IMR-90 (cell line): ENCODE measurements around the gene ACOT7. TPM values are rescaled to one million over a fixed set of nuclear protein-coding genes. Genes with fewer than 3 reads are reported as not detected.

Source experiments
- ATAC-seq: fragments of 200-7000 bp; cut with Tn5 transposase; 2 replicates; pipeline ENCODE4 v1.9.1; 2020; ENCODE audit warnings: low read depth, mild to moderate bottlenecking, moderate library complexity
- BruUV-seq: library from RNA; stranded (reverse); fragments of 400-500 nt; replicated peaks from 2 replicates; lab custom pipeline; 2021; lab: Mats Ljungman, UMichigan
- CTCF ChIA-PET: fragments of 300-600 bp; formaldehyde crosslinking; extraction: SDS; loops from one replicate; lab custom pipeline; 2021; ENCODE audit warnings: antibody characterized with exemption; lab: Yijun Ruan, JAX
- POLR2A ChIA-PET: fragments of 300-600 bp; sonication (Branson Sonifier 250); formaldehyde crosslinking; loops from one replicate; lab custom pipeline; 2022; ENCODE audit warnings: antibody characterized with exemption; ENCODE audit not compliant: unreplicated experiment; lab: Charles Lee
- DNase-seq: peaks from one replicate; pipeline ENCODE4 v3.0.0; 2013
- H2AFZ ChIP-seq: replicated peaks from 2 replicates; pipeline ENCODE3; 2013; ENCODE audit warnings: low read length, mild to moderate bottlenecking; ENCODE audit not compliant: poor library complexity
- H2AK5ac ChIP-seq: 2 replicates; pipeline ENCODE4 v1.6.1; 2013; ENCODE audit warnings: low read depth, low read length, inconsistent platforms
- H2AK9ac ChIP-seq: replicated peaks from 2 replicates; pipeline ENCODE3; 2013; ENCODE audit warnings: mild to moderate bottlenecking, low read depth, low read length, moderate library complexity; ENCODE audit not compliant: poor library complexity
- H2BK120ac ChIP-seq: 2 replicates; pipeline ENCODE4 v1.6.1; 2013; ENCODE audit warnings: low read depth, low read length, inconsistent platforms
- H2BK15ac ChIP-seq: 3 replicates; pipeline ENCODE4 v1.6.1; 2013; ENCODE audit warnings: low read depth, low read length, inconsistent platforms
- H2BK20ac ChIP-seq: 2 replicates; pipeline ENCODE4 v1.6.1; 2013; ENCODE audit warnings: low read depth, mild to moderate bottlenecking, inconsistent platforms, low read length, moderate library complexity
- H2BK5ac ChIP-seq: 2 replicates; pipeline ENCODE4 v1.6.1; 2013; ENCODE audit warnings: mild to moderate bottlenecking, low read depth, low read length, inconsistent platforms; ENCODE audit not compliant: poor library complexity, severe bottlenecking
- H3K14ac ChIP-seq: replicated peaks from 2 replicates; pipeline ENCODE4 v1.6.1; 2013; ENCODE audit warnings: low read depth, low read length, inconsistent platforms
- H3K18ac ChIP-seq: 2 replicates; pipeline ENCODE4 v1.6.1; 2013; ENCODE audit warnings: low read depth, low read length, control low read depth
- H3K23ac ChIP-seq: 2 replicates; pipeline ENCODE4 v1.6.1; 2013; ENCODE audit warnings: low read depth, low read length, inconsistent platforms
- H3K27ac ChIP-seq: 2 replicates; pipeline ENCODE4 v1.5.1; 2013; ENCODE audit warnings: mild to moderate bottlenecking, control low read depth, low read length; ENCODE audit not compliant: insufficient read depth
- H3K27me3 ChIP-seq: 2 replicates; pipeline ENCODE4 v1.6.1; 2013; ENCODE audit warnings: low read length; ENCODE audit not compliant: control insufficient read depth, insufficient read depth
- H3K36me3 ChIP-seq: 2 replicates; pipeline ENCODE4 v1.6.1; 2013; ENCODE audit warnings: low read length, mixed read lengths; ENCODE audit not compliant: control insufficient read depth, insufficient read depth
- H3K4ac ChIP-seq: 2 replicates; pipeline ENCODE4 v1.6.1; 2013; ENCODE audit warnings: low read depth, low read length, inconsistent platforms
- H3K4me1 ChIP-seq: 2 replicates; pipeline ENCODE4 v1.6.1; 2013; ENCODE audit warnings: low read length, mixed read lengths; ENCODE audit not compliant: control insufficient read depth, insufficient read depth
- H3K4me2 ChIP-seq: 2 replicates; pipeline ENCODE4 v1.6.1; 2013; ENCODE audit warnings: low read depth, mild to moderate bottlenecking, control low read depth, low read length, moderate library complexity
- H3K4me3 ChIP-seq: 2 replicates; pipeline ENCODE4 v1.5.1; 2013; ENCODE audit warnings: low read depth, mild to moderate bottlenecking, control low read depth, low read length, moderate library complexity; ENCODE audit not compliant: insufficient read depth
- H3K56ac ChIP-seq: 2 replicates; pipeline ENCODE4 v1.6.1; 2013; ENCODE audit warnings: low read length, inconsistent platforms; ENCODE audit not compliant: insufficient read depth; ENCODE audit errors: extremely low read depth
- H3K79me1 ChIP-seq, 2 experiments: 2 replicates each; pipeline ENCODE4 v1.6.1; 2013; ENCODE audit warnings: low read length in 2 of 2, inconsistent platforms in 1 of 2, low read depth in 1 of 2
- H3K9ac ChIP-seq: 2 replicates; pipeline ENCODE4 v1.6.1; 2013; ENCODE audit warnings: low read depth, low read length, control low read depth
- H3K9me1 ChIP-seq: 2 replicates; pipeline ENCODE4 v1.6.1; 2013; ENCODE audit warnings: low read length, inconsistent platforms; ENCODE audit not compliant: insufficient read depth
- H3K9me3 ChIP-seq: 2 replicates; pipeline ENCODE4 v1.6.1; 2013; ENCODE audit warnings: low read length; ENCODE audit not compliant: control insufficient read depth, insufficient read depth
- H4K20me1 ChIP-seq: 2 replicates; pipeline ENCODE4 v1.6.1; 2013; ENCODE audit warnings: low read length, inconsistent platforms; ENCODE audit not compliant: insufficient read depth
- H4K5ac ChIP-seq: 2 replicates; pipeline ENCODE4 v1.6.1; 2013; ENCODE audit warnings: mild to moderate bottlenecking, low read depth, low read length, control low read depth
- H4K8ac ChIP-seq, 2 experiments: 2 replicates each; pipeline ENCODE4 v1.6.1; 2013; ENCODE audit warnings: low read depth in 2 of 2, low read length in 2 of 2, control low read depth in 1 of 2, inconsistent platforms in 1 of 2
- H4K91ac ChIP-seq: 2 replicates; pipeline ENCODE4 v1.6.1; 2013; ENCODE audit warnings: low read depth, low read length, inconsistent platforms; ENCODE audit not compliant: insufficient read depth
- BHLHE40 ChIP-seq: fragments of 150-350 bp; IDR thresholded peaks from 2 replicates; pipeline ENCODE4 v1.6.1; 2016; ENCODE audit warnings: mild to moderate bottlenecking, low read depth, low read length
- CEBPB ChIP-seq: IDR thresholded peaks from 2 replicates; pipeline ENCODE4 v1.6.1; 2012; ENCODE audit warnings: low read depth, low read length, improper control_type of control experiment
- CHD1 ChIP-seq: IDR thresholded peaks from 2 replicates; pipeline ENCODE4 v1.6.1; 2012; ENCODE audit warnings: low read depth, low read length, improper control_type of control experiment
- CTCF ChIP-seq: conservative IDR thresholded peaks from 2 replicates; pipeline ENCODE4 v1.5.1; 2012; ENCODE audit warnings: mild to moderate bottlenecking, low read depth, low read length, improper control_type of control experiment
- ELK1 ChIP-seq: fragments of 150-350 bp; IDR thresholded peaks from 2 replicates; pipeline ENCODE4 v1.6.1; 2016; ENCODE audit warnings: low read depth, mild to moderate bottlenecking, low read length, moderate library complexity, borderline replicate concordance
- FOS ChIP-seq: fragments of 150-350 bp; IDR thresholded peaks from 2 replicates; pipeline ENCODE4 v1.6.1; 2016; ENCODE audit warnings: low read depth, low read length
- MAFK ChIP-seq: IDR thresholded peaks from 2 replicates; pipeline ENCODE4 v1.6.1; 2012; ENCODE audit warnings: low read depth, low read length, improper control_type of control experiment
- MAZ ChIP-seq: IDR thresholded peaks from 2 replicates; pipeline ENCODE4 v1.6.1; 2012; ENCODE audit warnings: low read depth, mild to moderate bottlenecking, low read length, improper control_type of control experiment, moderate library complexity, borderline replicate concordance
- MXI1 ChIP-seq: IDR thresholded peaks from 2 replicates; pipeline ENCODE4 v1.6.1; 2012; ENCODE audit warnings: low read depth, mild to moderate bottlenecking, low read length, moderate library complexity, borderline replicate concordance
- NFE2L2 ChIP-seq: fragments of 150-350 bp; IDR thresholded peaks from 2 replicates; pipeline ENCODE4 v1.6.1; 2016; ENCODE audit warnings: low read depth, mild to moderate bottlenecking, low read length
- POLR2A ChIP-seq: IDR thresholded peaks from 2 replicates; pipeline ENCODE4 v1.6.1; 2012; ENCODE audit warnings: mild to moderate bottlenecking, low read depth, low read length
- RAD21 ChIP-seq: IDR thresholded peaks from 2 replicates; pipeline ENCODE4 v1.6.1; 2012; ENCODE audit warnings: low read length, improper control_type of control experiment
- RCOR1 ChIP-seq: IDR thresholded peaks from 2 replicates; pipeline ENCODE4 v1.6.1; 2012; ENCODE audit warnings: mild to moderate bottlenecking, low read length, improper control_type of control experiment; ENCODE audit not compliant: insufficient replicate concordance
- RFX5 ChIP-seq: IDR thresholded peaks from 2 replicates; pipeline ENCODE4 v1.8.0; 2012; ENCODE audit warnings: low read depth, mild to moderate bottlenecking, low read length, moderate library complexity
- SMC3 ChIP-seq: fragments of 150-350 bp; IDR thresholded peaks from 2 replicates; pipeline ENCODE4 v1.6.1; 2016; ENCODE audit warnings: low read depth, mild to moderate bottlenecking, antibody characterized with exemption, low read length, moderate library complexity
- USF2 ChIP-seq: fragments of 150-350 bp; IDR thresholded peaks from 2 replicates; pipeline ENCODE4 v1.6.1; 2017; ENCODE audit warnings: mild to moderate bottlenecking, antibody characterized with exemption, low read length, low read depth
- WGBS, 2 experiments: methylation state at CpG; one replicate each; pipeline versions ENCODE4 v1.1.5 to v1.1.7; 2013; ENCODE audit warnings: missing lambda C conversion rate in 2 of 2; ENCODE audit not compliant: insufficient read length in 1 of 2; ENCODE audit errors: extremely low coverage in 2 of 2; 5-methylcytosine and 5-hydroxymethylcytosine counted together
- dilution Hi-C: fragments of 300-500 bp; cut with HindIII; formaldehyde crosslinking; loops from one replicate; pipeline ENCODE4 v1.14.3; 2018; ENCODE audit warnings: low sequenced_read_pairs; ENCODE audit not compliant: unreplicated experiment
- in situ Hi-C: fragments of 300-500 bp; cut with MboI; formaldehyde crosslinking; loops from 3 replicates; pipeline ENCODE4 v1.14.3; 2019; ENCODE audit warnings: low sequenced_read_pairs, inconsistent platforms, mixed read lengths
- intact Hi-C: fragments of 100-400 bp; cut with micrococcal nuclease; formaldehyde crosslinking; loops from 2 replicates; pipeline ENCODE4 v1.10.0; 2022
- polyA plus RNA-seq, 3 experiments: library from polyadenylated mRNA; depleted of rRNA; stranded (reverse); fragments of >200 nt; gene quantifications; 2 replicates each; pipeline ENCODE4 v1.2.3, GENCODE V29; 2012; ENCODE audit warnings: low replicate concordance in 1 of 3
- total RNA-seq: library from RNA; depleted of rRNA; stranded (reverse); fragments of >200 nt; gene quantifications from 2 replicates; pipeline ENCODE4 v1.2.3, GENCODE V29; 2012

Gene ACOT7
- total and polyA plus RNA-seq, 2 of the 4 experiments (the other 2 are of a cell fraction), result 51.6 to 242 TPM

- H2AK9ac ChIP-seq, result peak within 1 kb of the TSS; percentile 65
- no peak within 1 kb of the TSS for H4K8ac ChIP-seq
- intact Hi-C loops (no loop called here), dilution Hi-C loops (no loop called here), in situ Hi-C loops (no loop called here)
- DNase-seq, result no peak
- H3K4ac ChIP-seq, result no peak within 1 kb of the TSS
- no peak within 1 kb of the TSS for H3K18ac ChIP-seq
- no peak within 1 kb of the TSS for H4K5ac ChIP-seq
- H2BK15ac ChIP-seq, result no peak within 1 kb of the TSS
- no peak within 1 kb of the TSS for H3K23ac ChIP-seq
- no peak within 1 kb of the TSS for H2BK20ac ChIP-seq
- H3K9me1 ChIP-seq, result no peaks in the 10 kb centered on the region
- peak within 1 kb of the TSS; percentile 10; the same call in 1 of the 2 replicates for H3K4me2 ChIP-seq
- no peaks in the 10 kb centered on the region for H3K79me1 ChIP-seq
- no peak; the same call in 1 of the 2 replicates for ATAC-seq
- no peak within 1 kb of the TSS for H3K56ac ChIP-seq
- POLR2A ChIA-PET, result no interaction called here
- WGBS, 2 experiments, result 0% methylated on average over 28 of the region's 62 CpGs; no CpG with 5 or more reads in 1 of the 2 experiments
- H3K4me3 ChIP-seq, result no peak within 1 kb of the TSS
- no peak within 1 kb of the TSS for H2AK5ac ChIP-seq
- TF ChIP-seq RAD21, result no peak
- TF ChIP-seq ELK1, result no peak
- TF ChIP-seq POLR2A, result no peak
- TF ChIP-seq FOS, result no peak
- TF ChIP-seq SMC3, result no peak
- TF ChIP-seq BHLHE40, result no peak
- no peak for TF ChIP-seq MAZ
- TF ChIP-seq RCOR1, result no peak
- TF ChIP-seq USF2, result no peak
- TF ChIP-seq RFX5, result no peak
- no peak for TF ChIP-seq MAFK
- TF ChIP-seq CEBPB, result no peak
- no peak for TF ChIP-seq CTCF
- no peak for TF ChIP-seq NFE2L2
- no peak for TF ChIP-seq CHD1
- TF ChIP-seq MXI1, result no peak
- CTCF ChIA-PET, result interaction anchor here (3.7 kb wide), 1 partner anchor 18 kb away, joined by 13 read pairs; no protein-coding TSS in a partner anchor
- H3K4me1 ChIP-seq, result no peaks in the 10 kb centered on the region; the same call in 1 of the 2 replicates
- H4K20me1 ChIP-seq, result peaks cover 11% of the 10 kb centered on the region; the same call in 1 of the 2 replicates
- no peak within 1 kb of the TSS for H4K91ac ChIP-seq
- no peak within 1 kb of the TSS for H3K27ac ChIP-seq
- peak within 1 kb of the TSS; percentile 75 for H2AFZ ChIP-seq
- no peaks in the 10 kb centered on the region for H3K36me3 ChIP-seq
- no peak within 1 kb of the TSS for H3K9ac ChIP-seq
- no peaks in the 10 kb centered on the region for H3K9me3 ChIP-seq
- no peak within 1 kb of the TSS for H2BK120ac ChIP-seq
- BruUV-seq, result no TSS peak
- H3K14ac ChIP-seq, result no peak within 1 kb of the TSS
- H2BK5ac ChIP-seq, result no peak within 1 kb of the TSS
- peaks cover 88% of the 10 kb centered on the region for H3K27me3 ChIP-seq
Observed at GRCh38 chr1:6419804-6420453, 26.4 kb upstream of the ACOT7 start, which contains the start of gene HES2. Gene HES2 (minus strand): TSS chr1:6419919. CDS start chr1:6419820, 99 bp downstream.
